ENCODE measurements around the gene SRGAP3. TPM values are rescaled to one million over a fixed set of nuclear protein-coding genes. Genes with fewer than 3 reads are reported as not detected.

SRGAP3 gene
- total RNA-seq, 2 donors from 2014 or later: 1.9 to 4.4 TPM

DNA sequence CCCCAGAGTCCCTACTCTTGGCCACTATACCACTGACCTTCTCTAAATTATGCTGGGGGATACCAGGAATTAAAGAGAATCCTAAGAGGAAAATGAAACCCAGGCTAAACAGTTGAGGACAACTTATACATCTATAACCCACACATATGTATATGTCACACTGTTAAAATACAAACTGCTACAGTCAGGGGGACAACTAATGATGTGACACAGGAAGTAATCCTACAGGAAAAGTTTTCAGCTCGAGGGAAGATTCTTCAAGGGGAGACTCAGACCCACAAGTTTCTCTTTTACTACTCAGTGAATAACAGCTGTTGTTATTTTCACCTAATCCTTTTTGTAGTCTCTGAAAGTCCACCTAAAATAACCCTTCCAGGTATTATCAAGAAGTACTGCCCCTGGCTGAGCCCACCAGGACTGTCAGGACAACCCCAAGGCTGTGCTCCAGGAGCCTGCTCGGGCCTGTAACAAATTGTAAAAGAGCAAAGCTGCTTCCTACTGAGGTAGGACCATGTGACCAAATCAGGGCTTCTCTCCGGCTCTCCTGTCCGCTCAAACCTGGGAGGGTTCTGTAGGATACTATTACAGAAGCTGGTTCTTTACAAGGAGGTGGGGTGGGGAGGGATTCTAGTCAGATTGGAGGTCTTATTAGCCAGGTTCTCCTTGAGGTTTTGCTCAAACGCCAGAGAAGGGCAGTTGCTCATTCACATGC, 91.6 kb downstream of the SRGAP3 start:
- ATAC-seq (no peak), DNase-seq (ENCODE audit: low spot score in 2 of 2) (no peak)
- Mint-ChIP-seq H3K27ac (peak overlapping the region in 1 of 2 donors; percentile 12), H3K36me3 (no peaks in the 10 kb centered on the region), H3K9me3 (no peaks in the 10 kb centered on the region)

DNA sequence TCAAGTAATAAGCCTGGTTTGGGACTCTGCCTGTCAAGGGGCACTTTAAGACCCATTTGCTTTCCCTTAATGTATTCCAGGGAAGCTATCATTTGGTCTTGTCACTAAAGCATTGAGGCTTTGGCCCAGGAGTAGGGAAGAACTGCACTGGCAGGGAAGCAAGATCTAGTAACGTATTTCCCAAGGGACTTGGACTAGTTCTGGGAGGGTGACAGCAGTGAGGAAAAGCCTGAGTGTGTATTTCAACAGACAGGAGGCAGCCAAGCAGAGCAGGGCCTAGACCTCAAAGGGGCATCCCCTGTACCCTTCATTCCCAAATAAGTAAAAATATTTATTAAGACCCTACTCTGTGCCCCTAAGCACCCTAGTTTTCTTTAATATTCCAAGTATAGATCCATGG, 92.8 kb downstream of the SRGAP3 start:
- ATAC-seq (no peak), DNase-seq (ENCODE audit: low spot score in 2 of 2) (no peak)
- Mint-ChIP-seq H3K36me3 (peaks cover 1 to 6% of the 10 kb centered on the region in 2 donors), H3K27ac (peak overlapping the region in 1 of 2 donors; percentile 57), H3K9me3 (peaks cover 4 to 5% of the 10 kb centered on the region in 2 donors)

DNA sequence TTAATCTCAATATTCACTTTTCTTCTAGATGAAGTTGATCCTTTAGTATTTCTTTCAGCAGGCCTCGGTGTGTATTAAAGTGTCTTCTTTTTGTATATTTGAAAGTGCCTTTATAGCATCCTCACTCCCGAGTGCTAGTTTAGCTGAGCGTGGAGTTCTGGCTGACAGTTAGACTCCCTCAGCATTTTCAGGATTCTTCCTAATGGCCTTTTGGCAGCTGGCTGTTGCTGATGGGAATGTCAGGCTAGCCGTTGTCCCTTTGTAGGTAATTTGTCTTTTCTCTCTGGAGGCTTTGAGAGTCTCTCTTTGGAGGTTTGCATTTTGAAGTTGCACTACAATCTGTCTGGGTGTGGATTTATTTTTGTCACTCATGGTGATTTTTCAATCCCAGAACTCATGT, 94.4 kb downstream of the SRGAP3 start:
- Mint-ChIP-seq H3K27ac (no peak overlapping the region), H3K36me3 (peaks cover 17 to 21% of the 10 kb centered on the region in 2 donors), H3K9me3 (peaks cover 14 to 19% of the 10 kb centered on the region in 2 donors)
- DNase-seq (ENCODE audit: low spot score in 2 of 2) (no peak), ATAC-seq (no peak)

DNA sequence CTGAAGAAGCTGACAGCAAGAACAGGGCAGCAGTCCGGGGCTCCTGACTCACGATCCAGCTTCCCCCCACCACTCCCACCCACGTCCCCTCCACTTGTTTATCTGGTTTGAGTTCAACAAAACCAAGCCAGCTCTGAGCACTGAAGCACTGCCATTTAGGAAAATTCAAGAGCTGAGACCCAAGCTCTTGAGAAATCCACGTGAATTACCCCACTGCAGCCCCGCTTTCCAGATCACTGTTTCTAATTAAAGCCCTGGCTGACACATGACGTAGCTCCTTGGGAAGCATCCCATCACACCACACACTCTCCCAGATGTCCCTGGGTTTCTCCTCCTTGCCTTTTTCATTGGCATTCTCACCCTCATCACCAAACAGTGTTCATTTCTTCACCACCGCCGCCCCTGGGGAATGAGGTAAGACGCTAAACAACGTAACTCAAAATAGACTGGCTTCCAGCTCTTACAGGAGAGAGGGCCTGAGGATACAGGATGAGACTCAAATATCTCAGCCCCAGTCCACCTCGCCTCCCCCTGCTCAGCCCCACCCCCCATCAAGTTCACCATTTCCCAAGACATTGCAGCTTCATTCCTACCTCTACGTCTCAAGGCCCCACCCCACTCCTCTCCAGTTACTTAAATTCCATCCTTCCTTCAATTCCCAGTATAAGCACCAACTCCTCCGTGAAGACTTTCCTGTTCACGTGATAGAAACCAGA, 95.4 kb downstream of the SRGAP3 start:
- Mint-ChIP-seq H3K27ac (no peak overlapping the region), H3K36me3 (peaks cover 25 to 26% of the 10 kb centered on the region in 2 donors), H3K9me3 (peaks cover 14 to 22% of the 10 kb centered on the region in 2 donors)
- no peak for ATAC-seq
- no peak for DNase-seq (ENCODE audit: low spot score in 2 of 2)

DNA sequence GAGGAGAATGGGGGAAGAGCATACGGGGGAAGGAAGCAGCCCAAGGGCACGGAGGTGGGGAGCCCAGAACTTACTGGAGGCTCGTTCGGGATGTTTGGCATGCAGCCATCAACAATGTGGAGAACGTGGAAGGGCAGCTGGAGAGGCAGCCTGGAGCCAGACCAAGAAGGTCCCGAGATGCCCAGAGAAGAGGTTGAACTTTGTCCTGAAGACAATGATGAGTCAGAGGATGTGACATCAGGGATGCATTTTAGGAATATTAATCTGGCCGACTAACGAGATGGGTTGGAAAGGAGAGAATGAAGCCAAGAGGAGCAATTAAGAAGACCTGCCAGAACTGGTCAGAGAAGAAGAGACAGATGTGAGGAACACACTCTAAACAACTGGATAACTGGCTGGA, 98.2 kb downstream of the SRGAP3 start:
- Mint-ChIP-seq H3K9me3 (peaks cover 14 to 22% of the 10 kb centered on the region in 2 donors), H3K27ac (no peak overlapping the region), H3K36me3 (peaks cover 25 to 26% of the 10 kb centered on the region in 2 donors)
- no peak for DNase-seq (ENCODE audit: low spot score in 2 of 2)
- ATAC-seq: no peak

DNA sequence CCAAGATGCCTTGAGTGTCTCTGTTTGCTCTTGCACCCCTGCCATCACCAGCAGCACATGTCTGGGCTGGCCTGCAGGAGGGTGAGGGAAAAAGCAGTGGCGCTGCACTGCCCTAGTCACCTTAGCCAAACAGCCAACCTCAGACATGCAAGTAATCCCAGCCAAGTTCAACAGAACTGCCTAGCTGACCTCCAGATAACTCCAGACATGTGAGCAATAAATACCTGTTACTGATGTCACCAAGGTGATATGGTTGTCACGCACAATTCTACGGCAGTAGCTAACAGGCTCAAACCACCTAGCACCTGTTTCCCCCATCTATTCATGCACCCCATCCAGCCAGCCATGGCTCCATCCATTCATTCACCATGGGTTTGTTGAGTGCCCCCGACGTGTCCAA, 99.9 kb downstream of the SRGAP3 start:
- Mint-ChIP-seq H3K27ac (no peak overlapping the region), H3K36me3 (peaks cover 25 to 26% of the 10 kb centered on the region in 2 donors), H3K9me3 (peaks cover 14 to 30% of the 10 kb centered on the region in 2 donors)
- DNase-seq (ENCODE audit: low spot score in 2 of 2) (no peak), ATAC-seq (no peak)

DNA sequence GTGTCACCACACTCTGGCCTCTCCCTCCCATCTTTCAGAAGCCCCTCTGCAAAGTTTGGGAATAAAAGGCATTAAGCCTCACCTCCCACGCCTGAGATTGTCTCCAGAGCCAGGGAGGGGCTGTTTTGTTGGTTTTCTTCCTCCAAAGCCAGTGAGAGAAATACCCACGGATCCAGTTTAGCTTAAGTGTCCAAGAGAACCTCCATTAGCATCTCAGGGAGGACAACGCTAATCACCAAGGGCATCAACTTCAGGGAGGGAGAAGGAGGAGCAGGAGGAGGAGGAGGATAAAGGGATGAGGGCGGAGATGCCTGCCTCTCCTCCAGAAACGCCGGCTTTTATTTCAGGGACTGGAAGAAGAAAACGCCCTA, 101.6 kb downstream of the SRGAP3 start:
- H3K9me3 Mint-ChIP-seq: peaks cover 14 to 38% of the 10 kb centered on the region in 2 donors
- H3K27ac Mint-ChIP-seq: no peak overlapping the region
- DNase-seq (ENCODE audit: low spot score in 2 of 2) (no peak), ATAC-seq (no peak)
- peaks cover 25 to 26% of the 10 kb centered on the region in 2 donors for H3K36me3 Mint-ChIP-seq

DNA sequence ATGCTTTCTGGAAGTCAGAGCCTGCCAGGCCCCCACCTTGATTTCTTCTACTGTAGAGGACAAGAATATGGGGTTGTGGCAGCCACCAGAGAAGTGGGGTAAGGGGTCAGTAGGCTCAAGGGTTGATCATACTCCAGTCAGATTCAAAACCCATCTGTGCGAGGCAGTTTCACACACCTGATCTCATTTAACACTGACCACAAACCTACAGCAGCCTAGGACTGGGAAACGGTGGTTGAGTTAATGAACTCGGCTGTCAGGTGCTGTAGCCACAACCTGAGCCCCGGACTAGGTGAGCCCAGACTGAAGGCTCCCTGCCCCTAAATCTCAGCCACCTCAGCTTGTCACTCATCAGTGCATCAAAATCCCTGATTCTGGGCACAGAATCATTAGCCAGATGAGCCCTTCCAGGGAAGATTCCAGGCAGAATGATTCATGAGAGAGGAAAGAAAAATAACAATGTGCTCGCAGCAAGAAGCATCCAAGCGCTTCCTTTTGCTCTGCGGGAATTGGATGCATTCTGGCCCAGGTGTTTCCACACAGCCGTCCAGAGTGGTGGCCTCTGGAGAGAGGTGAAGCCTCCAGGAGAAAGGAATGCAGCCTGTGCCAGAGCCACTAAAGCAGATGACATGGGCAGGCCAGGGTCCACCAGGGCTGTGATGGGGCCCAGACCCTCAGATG, 102.1 kb downstream of the SRGAP3 start:
- peaks cover 25% of the 10 kb centered on the region in 2 donors for H3K36me3 Mint-ChIP-seq
- no peak for DNase-seq (ENCODE audit: low spot score in 2 of 2)
- no peak overlapping the region for H3K27ac Mint-ChIP-seq
- no peak for ATAC-seq
- H3K9me3 Mint-ChIP-seq: peaks cover 13 to 38% of the 10 kb centered on the region in 2 donors

DNA sequence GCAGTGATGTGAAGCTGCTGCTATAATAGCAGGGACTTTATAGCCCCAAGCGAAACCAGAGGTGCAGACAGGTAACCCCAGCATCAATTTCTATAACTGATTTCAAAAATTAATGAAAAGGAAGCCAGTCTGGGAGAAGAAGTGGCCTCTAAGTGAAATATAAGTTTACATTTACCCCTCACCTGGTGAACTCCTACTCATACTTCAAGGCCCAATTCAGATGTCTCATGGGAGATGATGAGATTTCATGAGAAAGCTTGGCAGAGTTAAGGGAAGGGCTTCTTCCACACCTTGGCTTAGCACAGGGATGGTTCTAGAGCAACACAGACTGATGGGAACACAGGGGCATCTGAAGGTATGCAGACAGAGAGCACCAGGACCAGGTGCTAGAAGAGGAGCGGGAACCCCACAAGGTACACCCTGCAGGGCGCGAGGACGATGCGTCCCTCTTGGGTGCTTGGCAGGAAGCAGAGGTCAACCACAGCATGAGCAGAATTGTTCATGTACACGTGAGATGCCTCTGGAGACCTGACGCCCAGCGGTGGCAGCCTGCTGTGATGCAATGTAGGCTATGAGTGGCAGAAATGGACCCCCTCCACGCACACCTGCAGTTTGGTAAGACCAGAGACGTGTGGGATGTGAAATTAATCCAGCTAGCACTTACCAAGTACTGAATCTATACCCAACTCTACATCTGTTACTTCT, 102.9 kb downstream of the SRGAP3 start:
- H3K27ac Mint-ChIP-seq: no peak overlapping the region
- H3K9me3 Mint-ChIP-seq: peaks cover 9 to 33% of the 10 kb centered on the region in 2 donors
- ATAC-seq: no peak
- H3K36me3 Mint-ChIP-seq: peaks cover 19 to 23% of the 10 kb centered on the region in 2 donors
- DNase-seq (ENCODE audit: low spot score in 2 of 2): no peak

DNA sequence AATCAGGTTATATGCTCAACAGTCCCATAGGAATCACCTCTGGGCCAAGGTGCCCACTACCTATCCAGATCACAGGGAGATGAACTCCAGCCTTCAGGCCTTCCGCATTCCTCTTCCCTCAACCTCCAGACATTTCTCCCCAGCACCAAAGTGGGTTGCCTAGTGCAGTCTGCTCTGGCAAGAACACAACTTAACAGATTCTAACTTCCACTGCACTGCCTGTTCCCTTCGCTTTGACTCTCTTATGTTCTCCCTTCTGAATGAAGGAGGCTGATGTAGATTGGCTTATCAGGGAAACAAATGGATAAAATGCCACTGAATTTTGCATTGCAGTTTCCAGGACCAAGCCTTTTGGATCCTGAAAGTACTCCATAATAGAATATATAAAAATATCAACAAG, 106.3 kb downstream of the SRGAP3 start:
- Mint-ChIP-seq H3K9me3 (peaks cover 0 to 16% of the 10 kb centered on the region in 2 donors), H3K36me3 (no peaks in the 10 kb centered on the region), H3K27ac (no peak overlapping the region)
- no peak for DNase-seq (ENCODE audit: low spot score in 2 of 2)
- ATAC-seq: no peak

DNA sequence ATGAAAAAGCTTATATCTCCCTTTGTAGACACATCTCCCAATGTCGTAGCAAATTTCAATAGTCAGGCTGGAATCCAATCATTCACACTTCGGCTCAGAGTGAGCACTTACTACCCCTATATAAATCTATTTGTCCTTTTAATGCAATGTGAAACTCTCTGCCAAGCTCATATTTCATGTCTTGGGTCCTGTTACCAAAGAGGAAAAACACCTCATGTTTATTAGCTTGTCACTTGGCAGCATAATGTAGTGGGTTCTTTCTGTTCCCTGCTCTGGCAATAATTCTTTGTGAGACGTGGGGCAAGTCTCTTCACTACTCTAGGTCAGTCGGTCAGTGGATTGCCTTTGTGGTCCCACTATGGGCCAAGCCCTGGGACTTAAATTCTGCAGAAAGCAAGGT, 107.1 kb downstream of the SRGAP3 start:
- no peak for DNase-seq (ENCODE audit: low spot score in 2 of 2)
- no peaks in the 10 kb centered on the region for H3K36me3 Mint-ChIP-seq
- H3K27ac Mint-ChIP-seq: no peak overlapping the region
- no peak for ATAC-seq
- peaks cover 0 to 16% of the 10 kb centered on the region in 2 donors for H3K9me3 Mint-ChIP-seq

DNA sequence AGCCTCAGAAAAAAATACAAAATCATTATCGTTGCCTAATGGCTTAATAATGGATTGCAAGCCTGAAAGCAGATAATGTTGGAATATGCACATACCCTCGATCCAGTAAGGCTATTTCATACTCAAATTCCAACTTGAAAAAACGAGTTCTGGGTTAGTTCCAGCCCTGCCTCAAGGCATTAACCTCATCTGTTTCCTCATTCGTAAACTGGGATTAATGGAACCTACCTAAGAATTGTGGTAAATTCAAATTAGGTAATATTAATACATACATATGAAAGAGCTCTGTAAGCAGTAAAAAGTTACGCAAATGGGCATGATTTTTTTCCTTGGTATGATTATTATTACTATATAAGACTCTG, 107.5 kb downstream of the SRGAP3 start:
- ATAC-seq (no peak), DNase-seq (ENCODE audit: low spot score in 2 of 2) (no peak)
- Mint-ChIP-seq H3K9me3 (peaks cover 0 to 16% of the 10 kb centered on the region in 2 donors), H3K36me3 (no peaks in the 10 kb centered on the region), H3K27ac (no peak overlapping the region)

DNA sequence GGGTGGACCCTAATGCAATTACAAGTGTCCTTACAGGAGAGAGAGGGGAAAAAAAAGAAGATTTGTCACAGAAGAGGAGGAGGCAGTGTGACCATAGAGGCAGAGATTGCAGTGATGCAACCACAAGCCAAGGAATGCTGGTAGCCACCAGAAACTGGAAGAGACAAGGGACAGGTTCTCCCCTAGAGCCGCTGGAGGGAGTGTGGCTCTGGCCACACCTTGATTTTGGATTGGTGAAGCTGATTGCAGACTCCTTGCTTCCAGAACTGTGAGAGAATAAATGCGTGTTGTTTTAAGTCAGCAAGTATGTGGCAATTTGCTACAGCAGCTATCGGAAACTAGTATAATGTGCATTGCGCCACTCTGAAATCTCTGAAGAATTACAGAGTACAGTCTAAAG, 110.1 kb downstream of the SRGAP3 start:
- Mint-ChIP-seq H3K27ac (no peak overlapping the region), H3K36me3 (no peaks in the 10 kb centered on the region)
- no peak for ATAC-seq

DNA sequence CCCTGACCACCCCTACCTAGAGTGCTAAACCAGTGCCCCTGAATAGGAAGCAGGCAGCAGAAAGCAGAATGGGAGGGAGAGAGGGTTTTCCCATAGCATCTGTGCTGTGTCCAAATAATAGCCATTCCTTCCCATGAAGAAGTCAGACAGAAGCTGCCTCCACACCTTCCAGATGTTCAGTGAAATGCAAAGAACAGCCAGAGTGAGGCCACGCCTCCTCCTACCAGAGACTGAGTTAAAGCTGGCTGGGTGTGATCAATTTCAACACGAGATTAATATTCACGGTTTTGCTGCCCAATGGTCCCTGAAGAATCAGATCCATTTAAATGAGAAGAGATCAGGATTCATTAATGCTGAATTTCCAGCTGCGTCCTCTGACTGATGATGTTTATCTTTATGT, 111.8 kb downstream of the SRGAP3 start:
- DNase-seq (ENCODE audit: low spot score in 2 of 2) (no peak), ATAC-seq (no peak)
- Mint-ChIP-seq H3K36me3 (no peaks in the 10 kb centered on the region), H3K9me3 (no peaks in the 10 kb centered on the region), H3K27ac (no peak overlapping the region)

More for the DNA sequence above, 110.1 kb downstream of the SRGAP3 start:
- H3K9me3 Mint-ChIP-seq: peaks cover 0 to 6% of the 10 kb centered on the region in 2 donors
- DNase-seq (ENCODE audit: low spot score in 2 of 2): no peak

DNA sequence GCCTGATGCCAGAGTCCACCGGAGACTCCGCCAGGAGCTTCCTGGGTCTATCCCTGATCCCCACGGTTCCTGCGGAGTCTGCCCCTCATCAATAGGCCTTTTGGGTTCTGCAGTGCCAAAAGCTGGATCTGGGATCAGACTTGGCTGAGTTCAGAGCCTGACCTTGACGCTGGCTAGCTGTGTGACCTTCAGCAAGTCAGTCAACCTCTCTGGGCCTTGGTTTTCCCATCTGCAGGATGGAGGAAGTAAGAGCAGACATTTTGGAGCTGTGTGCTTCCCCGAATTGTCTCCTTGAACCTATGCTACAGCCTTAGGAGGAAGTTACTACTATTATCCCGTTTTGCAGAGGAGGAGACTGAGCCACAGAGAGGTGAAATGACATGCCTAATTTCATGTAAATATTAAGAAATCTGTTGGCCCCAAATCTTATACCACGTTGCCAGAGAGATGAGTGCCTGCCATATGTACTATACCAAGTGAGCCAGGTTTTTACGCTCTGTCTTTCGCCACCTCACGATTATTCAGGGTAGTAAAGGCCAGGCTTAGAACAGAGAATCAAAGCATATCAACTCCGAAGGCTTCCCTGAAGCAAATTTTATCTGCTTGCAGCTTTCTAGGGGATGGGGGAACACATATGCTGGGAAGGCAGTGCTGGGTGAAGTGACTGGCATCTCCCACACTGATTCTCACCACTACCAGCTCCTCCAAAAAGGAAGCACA, 112.5 kb downstream of the SRGAP3 start:
- Mint-ChIP-seq H3K36me3 (no peaks in the 10 kb centered on the region), H3K9me3 (no peaks in the 10 kb centered on the region), H3K27ac (no peak overlapping the region)
- DNase-seq (ENCODE audit: low spot score in 2 of 2): no peak
- ATAC-seq: no peak

DNA sequence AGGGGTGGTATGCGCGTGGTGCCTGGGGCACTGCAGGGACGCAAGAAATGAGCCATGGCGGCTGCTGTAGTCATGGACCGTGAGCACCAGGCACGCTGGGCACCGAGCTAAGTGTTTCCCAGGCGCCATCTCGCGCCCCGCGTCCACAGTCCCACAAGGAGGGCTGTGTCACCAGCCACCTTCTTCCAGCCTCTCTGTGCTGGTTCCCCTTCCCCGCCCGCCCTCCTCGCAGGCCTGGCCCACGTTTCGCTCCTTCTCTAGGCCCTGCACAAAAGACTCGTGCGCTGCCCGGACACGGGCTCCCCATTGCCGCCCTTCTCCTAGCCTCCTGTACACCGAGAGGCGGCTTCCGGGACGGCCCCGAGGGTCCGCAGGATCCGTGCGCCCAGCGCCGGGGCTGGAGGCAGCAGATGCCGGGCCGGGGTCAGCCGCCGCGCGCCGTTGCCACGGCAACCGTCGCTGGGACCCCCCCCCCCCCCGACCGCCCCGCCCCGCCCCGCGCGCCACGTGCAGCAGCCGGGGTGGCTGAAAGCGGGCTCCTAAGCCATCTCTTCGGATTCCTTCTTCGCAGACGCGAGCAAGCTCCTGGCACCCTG, 113.4 kb downstream of the SRGAP3 start:
- H3K27ac Mint-ChIP-seq: no peak overlapping the region
- no peaks in the 10 kb centered on the region for H3K36me3 Mint-ChIP-seq
- ATAC-seq (peak; percentile 48 to 51), DNase-seq (ENCODE audit: low spot score in 2 of 2) (no peak)
- no peaks in the 10 kb centered on the region for H3K9me3 Mint-ChIP-seq

Data from activated naive CD4-positive, alpha-beta T cell treated with anti-CD3 and anti-CD28 coated beads, Interleukin-2, amount 50 U/mL, for 72 hours (primary cell).